Measurements from ENCODE around the gene EVI5L.
"Not testable (repeated sequence)": the region's sequence is repeated elsewhere in the genome, so short reads cannot be mapped to it uniquely, and the experiment has no call there.

Gene EVI5L

GRCh38 chr19:7811989-7812388 lies 18.0 kb upstream of the EVI5L start:
- H3K4me3 ChIP-seq (ENCODE audit: low read depth, low read length) = no peak overlapping the region
- DNase-seq (ENCODE audit: low read depth) = no peak
- TF ChIP-seq CTCF (conservative IDR thresholded peaks at IDR 0.05; ENCODE audit: low read depth, low read length) = no peak

- H3K4me3 ChIP-seq (ENCODE audit: low read depth, low read length) = no peak overlapping the region
- DNase-seq (ENCODE audit: low read depth) = no peak
- no peak for TF ChIP-seq CTCF (conservative IDR thresholded peaks at IDR 0.05; ENCODE audit: low read depth, low read length)
Measured at GRCh38 chr19:7815325-7815724, 14.7 kb upstream of the EVI5L start.

GRCh38 chr19:7816040-7816439 lies 14.0 kb upstream of the EVI5L start:
- not testable (repeated sequence) for DNase-seq (ENCODE audit: low read depth); H3K4me3 ChIP-seq (ENCODE audit: low read depth, low read length)

- H3K4me3 ChIP-seq (ENCODE audit: low read depth, low read length) = no peak overlapping the region
- DNase-seq (ENCODE audit: low read depth) = no peak
- no peak for TF ChIP-seq CTCF (conservative IDR thresholded peaks at IDR 0.05; ENCODE audit: low read depth, low read length)
Measured at GRCh38 chr19:7817801-7818200, 12.2 kb upstream of the EVI5L start.

- TF ChIP-seq CTCF (conservative IDR thresholded peaks at IDR 0.05; ENCODE audit: low read depth, low read length) = no peak
- no peak for DNase-seq (ENCODE audit: low read depth)
- no peak overlapping the region for H3K4me3 ChIP-seq (ENCODE audit: low read depth, low read length)
Measured at GRCh38 chr19:7818806-7819205, 11.2 kb upstream of the EVI5L start.

GRCh38 chr19:7819337-7819736 lies 10.7 kb upstream of the EVI5L start:
- no peak overlapping the region for H3K4me3 ChIP-seq (ENCODE audit: low read depth, low read length)
- DNase-seq (ENCODE audit: low read depth) = no peak
- TF ChIP-seq CTCF (conservative IDR thresholded peaks at IDR 0.05; ENCODE audit: low read depth, low read length) = no peak

GRCh38 chr19:7820588-7820987 lies 9.4 kb upstream of the EVI5L start:
- no peak for DNase-seq (ENCODE audit: low read depth)
- no peak for TF ChIP-seq CTCF (conservative IDR thresholded peaks at IDR 0.05; ENCODE audit: low read depth, low read length)
- H3K4me3 ChIP-seq (ENCODE audit: low read depth, low read length) = no peak overlapping the region
